Fibroblast of skin of right biceps (primary cell): ENCODE measurements around the gene ZNF445.
"Not testable (repeated sequence)": the region's sequence is repeated elsewhere in the genome, so short reads cannot be mapped to it uniquely, and the experiment has no call there.

Experiments
- DNase-seq: peaks from one replicate; pipeline ENCODE4 v3.0.0-alpha.2; 2013

ZNF445 gene

DNA sequence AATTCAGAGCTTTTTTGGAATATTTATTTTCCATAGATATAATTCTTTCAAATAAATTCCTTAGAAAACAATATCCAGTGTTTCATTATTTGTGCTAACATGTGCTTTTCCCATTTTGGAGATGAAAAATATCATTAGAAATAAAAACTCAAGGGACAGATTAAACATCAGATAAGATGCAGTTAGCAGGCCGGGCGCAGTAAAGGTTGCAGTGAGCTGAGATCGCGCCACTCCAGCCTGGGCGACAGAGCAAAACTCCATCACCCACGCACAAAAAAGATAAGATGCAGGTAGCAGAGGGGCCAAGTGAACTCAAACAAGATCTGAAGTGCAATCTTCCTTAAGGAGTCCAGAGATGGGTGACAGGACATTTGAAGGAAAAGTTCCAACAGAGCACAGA lies 48.0 kb downstream of the ZNF445 start:
- DNase-seq = no peak

DNA sequence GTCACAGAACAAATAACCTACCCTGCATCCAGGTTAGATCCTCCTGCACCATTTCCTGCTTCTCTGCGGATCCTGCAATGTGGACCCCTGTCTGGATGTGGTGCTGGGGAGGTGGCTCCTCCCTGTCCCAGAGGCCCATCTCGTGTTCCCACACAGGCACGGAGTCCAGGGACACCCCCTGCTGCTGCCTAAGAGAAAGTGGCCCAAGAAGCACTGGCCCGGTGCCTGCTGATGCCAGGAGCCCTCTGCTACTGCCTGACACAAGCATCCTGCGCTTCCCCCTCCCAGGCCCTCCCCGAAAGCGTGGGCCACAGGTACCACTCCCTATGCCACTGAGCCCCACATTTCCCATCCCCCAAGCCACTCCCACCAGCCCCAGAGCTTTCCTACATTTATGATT lies 48.6 kb downstream of the ZNF445 start:
- DNase-seq = no peak

DNA sequence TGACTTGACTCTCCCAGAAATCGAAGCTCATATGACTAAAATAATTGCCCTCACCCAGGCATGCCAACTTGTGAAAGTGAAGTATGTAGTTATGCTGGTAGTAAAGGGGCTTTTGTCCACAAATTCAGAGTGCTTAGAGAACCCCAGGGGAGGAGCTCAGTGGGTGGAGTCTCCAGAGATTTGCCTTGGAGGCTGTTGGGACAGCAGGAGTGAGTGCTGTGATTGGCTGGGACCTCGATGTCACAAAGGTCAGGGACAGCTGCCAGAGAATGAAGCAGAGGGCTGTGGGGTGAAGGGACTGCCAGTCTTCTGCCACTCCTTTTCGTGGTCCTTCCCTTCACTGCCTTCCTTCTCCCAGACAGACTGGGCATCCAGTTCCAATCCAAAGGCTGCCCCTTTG lies 49.8 kb downstream of the ZNF445 start:
- DNase-seq = no peak

DNA sequence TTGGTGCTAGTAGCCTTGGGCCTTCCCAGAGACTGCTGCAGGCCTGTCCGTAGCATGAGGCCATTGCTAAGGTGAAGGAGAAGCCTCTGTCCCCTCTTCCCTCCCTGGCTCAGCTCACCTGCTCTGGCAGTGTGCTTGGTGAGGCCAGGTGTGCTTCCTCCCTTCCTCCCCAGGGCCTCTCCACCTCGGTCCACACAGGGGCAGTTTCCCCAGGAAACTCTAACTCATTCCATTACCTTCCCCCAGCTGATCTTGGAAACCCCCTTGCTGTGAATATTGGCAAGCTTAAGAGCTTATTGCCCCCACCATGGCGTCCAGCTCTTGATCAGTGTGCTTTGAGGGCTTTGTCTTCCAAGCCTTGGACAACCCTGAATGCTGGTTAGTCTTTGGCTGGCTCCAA lies 52.7 kb downstream of the ZNF445 start:
- DNase-seq = no peak

DNA sequence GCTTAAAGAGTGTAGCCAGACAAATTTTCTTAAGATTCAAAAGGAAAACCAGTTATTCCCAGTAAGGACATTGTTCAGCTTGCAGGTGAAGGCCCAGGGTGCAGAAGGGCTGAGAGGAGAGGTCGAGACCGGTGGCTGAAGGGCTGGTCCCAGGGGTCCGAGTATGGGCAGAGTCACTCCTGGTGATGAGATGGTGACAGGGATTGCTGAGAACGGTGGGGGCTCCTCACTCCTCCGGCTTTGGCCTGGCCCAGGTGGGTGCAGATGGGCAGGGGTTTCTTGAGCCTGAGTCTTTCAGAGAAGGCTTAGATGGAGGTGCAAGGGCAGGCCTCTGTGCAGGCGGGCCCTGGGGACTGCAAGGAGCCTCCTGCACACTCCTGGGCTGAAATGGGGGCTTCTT lies 56.2 kb downstream of the ZNF445 start:
- DNase-seq = no peak

DNA sequence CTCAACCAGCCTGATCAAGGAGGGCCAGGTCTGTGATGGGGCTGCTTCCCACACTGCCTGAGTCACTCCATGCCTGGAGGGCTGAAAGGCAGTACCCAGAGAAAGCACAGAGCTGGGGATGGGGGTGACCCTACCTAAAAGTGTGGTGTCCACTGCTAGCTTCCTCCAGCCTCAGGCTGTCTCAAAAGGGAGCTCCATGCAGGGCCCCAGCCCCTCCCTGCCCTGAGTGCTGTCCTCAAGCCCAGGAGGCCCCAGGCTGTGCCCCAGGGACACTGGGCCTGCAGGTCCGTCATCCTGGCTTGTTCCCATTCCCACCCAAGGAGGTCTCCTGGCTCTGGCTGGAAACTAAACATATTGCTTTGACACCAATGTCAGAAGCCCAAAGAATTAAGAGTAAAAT lies 56.8 kb downstream of the ZNF445 start:
- DNase-seq = no peak

DNA sequence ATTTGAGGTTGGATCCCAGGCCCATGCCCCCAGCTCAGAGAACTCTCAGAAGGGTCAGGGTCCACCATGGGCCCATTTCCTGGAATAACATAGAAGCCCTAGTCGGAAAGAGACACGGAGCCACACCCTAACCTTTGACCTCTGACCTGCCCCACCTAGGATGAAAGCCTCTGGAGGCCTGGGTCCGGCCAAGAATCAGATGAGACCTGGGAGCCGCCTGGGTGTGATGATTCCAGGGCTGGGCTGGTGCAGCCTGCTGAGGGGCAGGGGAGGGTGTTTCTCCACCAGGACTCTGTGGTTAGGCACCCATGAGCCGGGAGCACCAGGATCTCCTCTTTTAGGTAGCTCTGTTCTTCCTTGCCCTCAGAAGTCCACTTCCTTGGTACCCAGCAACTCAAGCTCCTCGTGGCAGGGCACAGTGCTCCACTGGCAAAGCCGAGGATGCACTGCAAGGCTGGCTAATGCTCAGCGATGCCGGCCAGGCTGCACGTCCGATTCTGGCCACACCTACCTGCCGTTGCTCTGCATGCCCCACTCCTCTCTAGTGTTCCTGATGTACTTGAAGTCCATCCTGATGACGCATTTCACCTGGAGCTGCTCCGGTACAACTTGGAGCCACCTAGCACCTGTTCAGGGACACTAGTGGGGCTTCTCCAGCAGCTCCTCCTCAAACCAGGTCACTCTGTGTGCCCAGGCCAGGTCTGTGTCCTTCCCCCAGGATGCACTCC lies 57.4 kb downstream of the ZNF445 start:
- no peak for DNase-seq

DNA sequence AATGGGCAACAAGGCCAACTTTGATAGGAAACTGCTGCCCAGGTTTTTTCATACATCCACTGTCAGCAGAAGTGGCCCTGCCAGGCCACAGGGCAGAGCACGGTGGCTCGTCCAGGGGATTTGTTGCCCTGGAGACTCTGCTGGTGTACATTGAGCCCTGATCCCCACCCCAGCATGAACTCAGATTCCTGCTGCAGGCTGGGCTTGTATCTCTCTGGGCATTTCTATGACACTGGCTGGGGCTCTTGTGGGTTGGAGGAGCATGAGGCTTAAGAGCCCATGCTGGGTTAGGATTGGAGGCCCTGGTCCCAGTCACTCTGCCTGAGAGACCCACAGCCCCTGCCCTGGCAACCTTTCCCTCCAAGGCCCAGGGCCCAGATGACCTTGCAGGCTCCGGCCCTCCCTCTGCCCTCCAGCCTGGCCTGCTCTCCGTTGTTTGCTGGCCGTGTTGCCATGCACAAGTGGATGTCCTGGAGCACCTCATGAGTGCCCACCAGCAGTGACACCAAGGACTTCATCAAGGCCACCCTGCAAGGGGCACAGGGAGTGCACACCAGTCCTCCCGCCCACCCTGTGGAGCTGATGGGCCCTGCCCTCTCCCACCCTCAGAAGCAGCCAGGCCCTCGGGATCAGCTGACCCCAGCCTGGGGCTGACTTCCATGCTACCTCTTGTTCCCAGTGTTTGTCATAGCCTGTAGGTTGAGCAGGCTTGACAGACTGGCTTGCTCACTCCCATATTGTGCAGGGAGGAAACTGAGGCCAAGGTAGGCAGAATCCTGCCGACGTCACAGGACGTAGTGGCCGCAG lies 58.2 kb downstream of the ZNF445 start:
- DNase-seq = no peak

DNA sequence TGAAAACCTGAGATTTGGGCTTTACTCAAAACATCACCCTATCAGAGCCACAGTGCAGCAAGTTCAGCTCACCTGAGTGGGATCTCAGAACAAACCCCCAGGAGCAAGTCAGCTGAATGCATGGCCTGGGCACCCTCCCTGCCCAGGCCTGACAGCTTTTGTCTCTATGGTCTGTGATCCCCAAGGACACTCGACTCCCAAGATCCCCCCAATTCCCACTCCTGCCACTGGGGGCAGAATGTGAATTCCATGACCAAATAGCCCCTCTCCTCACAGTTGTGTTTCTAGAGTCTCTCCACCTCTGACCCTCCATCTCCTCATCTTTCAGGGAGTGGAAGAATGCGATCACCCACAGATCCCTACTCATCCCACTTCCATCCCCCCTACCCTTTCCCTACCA lies 58.9 kb downstream of the ZNF445 start:
- no peak for DNase-seq

DNA sequence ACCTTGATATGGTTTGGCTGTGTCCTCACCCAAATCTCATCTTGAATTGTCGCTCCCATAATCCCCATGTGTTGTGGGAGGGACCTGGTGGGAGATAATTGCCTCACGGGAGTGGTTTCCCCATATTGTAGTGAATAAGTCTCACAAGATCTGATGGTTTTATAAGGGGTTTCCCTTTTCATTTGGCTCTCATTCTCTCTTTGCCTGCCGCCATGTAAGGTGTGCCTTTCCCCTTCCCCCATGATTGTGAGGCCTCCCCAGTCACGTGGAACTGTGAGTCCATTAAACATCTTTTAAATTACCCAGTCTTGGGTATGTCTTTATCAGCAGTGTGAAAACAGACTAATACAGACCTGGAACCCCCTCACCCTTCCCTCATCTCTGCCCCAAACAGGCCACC lies 59.4 kb downstream of the ZNF445 start:
- DNase-seq = not testable (repeated sequence)

DNA sequence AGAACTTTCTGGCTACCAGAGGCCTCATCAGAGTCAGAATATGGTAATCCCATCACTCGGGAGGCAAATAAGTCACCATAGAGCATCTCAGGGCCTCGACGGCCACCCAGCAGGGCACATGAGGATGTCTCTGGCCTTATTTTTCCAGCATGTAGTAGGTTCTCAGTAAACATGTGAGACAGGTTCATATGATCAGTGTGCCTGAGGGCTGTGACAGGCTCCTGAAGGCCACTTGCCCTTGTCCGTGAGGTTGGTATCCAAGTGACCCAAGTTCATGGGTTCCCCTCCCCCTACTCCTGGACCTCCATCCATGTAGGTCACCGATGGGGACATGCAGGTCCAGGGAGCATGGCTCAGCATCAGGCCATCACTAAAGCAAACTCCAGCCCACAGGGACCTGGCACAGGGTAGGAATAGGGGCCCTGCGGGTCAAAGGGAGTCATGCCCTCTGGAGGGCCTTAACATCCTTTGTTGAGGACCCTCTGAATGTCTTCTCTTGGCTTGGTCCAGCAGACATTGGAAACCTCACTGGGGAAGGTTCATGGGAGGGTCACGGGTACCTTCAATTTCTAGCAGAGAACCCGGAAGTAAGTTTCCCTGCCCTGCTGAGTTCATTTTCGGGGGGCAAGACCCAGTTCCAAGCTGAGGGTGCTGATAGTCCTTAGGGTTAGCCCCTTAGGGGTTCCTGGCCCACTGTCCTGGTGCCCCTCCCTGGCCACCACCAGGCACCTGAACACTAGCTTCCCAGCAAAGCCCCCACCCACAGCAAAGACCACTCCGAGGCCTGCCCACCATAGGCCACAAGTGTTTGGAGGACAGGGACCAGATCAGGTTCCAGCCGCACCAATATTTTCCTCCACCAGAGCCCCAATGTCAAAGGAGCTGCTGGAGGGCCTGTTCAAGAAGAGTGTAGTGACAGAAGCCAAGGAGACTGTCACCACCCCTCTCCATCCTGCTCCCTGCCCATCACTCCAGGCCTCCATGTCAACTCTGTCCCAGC lies 61.1 kb downstream of the ZNF445 start:
- no peak for DNase-seq

DNA sequence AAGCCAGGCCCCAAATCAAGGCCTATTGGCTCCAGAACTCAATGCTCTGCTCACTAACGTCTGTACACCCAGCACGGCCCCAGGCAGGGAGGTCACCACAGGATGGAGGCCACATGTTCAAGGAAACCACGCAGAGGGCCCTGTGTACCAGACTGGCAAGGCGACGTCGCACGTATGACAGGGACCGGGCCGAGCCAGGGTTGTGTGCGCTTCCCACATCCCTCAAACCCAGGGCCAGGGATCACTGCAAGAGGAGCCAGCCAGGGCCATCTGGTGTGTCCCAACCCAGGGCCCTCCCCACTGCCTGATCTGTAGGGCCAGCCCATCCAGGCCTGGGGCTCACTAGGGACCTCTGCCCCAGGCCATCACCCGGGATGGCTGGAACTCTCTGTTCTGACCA lies 62.0 kb downstream of the ZNF445 start:
- no peak for DNase-seq

DNA sequence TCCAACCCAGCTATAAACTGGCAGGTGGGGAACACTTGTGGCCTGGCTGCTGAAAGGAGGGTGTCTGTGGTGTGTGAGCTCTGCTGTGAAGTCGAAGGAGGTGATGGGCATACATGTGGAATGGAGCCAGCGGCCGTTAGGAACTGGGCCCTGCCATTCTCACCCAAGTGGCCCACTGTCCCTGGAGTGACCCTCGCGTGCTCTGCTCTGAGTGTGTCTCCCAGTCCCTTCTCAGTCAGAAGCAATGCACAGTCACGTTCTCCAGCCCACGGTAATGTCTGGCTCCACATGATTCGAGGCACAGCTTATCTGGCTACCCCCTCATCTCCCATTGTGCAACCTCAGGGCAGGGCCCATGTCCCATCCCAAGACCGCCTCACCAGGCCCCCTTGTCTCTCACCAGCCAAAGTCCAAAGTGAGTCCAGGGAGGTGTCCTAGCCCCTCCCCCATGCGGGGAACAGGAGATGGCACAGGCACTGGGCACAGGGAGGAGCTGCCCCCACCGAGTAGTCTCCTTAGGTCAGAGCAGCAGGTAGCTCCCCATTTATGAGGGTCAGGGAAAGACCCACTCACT lies 62.9 kb downstream of the ZNF445 start:
- DNase-seq = no peak

DNA sequence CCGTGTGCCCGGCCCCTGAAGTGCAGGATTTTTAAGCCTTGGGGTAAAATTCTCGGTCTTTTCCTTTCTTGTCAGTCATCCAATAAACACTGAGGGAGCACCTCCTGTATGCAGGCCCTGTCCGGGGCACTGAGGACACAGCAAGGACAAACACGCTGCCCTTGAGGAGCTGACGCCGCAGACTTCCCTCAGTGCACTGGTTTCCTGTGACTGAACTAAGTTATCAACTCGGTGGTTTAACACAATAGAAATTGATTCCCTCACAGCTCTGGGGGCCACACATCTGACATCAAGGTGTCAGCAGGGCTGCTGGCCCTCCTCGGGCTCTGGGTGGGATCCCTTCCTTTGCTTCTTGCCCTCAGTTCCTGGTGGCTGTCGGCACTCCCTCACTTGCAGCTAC lies 65.1 kb downstream of the ZNF445 start:
- no peak for DNase-seq

DNA sequence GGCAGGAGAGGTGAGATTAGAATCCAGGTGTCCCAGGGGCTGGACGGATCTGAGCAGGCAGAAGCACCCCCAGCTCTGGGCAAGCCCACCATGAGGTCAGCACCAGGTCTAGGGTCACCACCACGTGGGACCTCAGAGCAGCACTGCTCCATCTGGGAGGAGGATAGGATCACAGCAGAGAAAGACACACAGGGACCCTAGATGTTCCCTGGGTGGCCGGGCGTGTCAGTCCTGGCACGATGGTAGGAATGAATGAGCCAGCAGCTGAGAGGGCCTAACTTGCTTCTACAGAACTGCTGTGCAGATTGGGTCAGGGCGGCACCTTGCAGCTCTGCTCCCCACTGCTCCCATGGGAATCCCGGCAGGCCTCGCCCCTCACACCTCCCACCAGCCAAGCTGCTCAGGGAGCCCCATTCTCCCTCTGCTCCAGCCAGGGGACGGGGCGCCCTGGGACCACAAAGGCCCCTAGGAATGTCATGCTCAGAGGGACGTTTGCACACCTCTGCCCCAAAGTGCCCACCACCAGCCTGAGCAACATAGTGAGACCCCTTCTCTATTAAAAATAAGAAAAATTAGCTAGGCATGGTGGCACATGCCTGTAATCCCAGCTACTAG lies 66.3 kb downstream of the ZNF445 start:
- DNase-seq = no peak

DNA sequence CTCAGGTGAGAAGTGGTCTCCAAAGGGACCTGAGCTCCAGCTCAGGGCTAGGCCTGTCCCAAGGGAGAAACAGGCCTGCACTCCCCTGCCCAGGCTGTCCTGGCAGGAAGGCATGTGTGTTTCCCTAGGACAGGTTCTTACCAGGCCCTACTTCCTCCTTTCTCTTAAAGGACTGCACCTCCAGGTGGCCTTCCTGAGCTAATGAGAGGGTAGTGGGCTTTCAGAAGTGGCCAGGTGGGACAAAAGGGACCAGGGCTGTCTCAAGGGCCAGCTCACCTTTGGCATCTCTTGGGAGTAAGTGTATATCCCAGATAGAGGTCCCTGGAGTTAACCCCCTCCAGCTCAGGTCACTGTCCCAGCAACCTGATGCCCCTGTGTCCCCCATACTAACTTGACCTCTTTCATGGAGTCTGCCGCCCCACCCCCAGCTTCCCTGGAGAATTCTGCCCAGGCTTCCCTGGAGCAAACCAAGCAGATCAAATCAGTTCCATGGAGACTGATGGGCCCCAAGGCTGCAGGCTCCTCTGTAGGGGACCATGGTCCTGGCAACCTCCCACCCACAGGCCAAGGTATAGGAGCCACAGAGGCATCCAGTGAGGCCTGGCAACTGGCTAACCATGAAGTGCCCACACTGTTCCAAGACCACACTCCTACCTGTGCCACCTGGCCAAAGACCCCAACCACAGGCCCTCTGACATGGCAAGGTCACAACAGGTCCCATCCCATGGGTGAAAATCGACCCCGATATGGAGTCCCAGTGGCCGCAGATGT lies 67.6 kb downstream of the ZNF445 start:
- no peak for DNase-seq

DNA sequence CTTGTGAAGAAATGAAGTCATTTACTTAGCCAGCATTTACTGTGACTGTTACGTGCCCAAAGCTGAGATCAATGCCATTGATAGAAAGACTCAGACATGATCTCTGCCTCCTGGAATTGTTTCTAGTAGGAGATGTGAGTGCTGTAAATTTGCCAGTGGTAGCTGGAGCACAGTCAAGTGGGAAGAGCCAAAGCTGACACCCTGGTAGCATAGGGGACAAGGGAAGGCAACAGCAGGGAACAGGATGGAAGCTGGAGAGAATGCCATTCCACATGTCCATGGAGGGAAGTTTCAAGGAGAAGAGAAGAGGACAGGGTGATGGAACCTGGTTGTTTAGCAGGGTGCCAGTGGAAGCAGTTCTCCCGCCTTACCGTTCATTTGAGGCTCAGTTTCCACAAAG lies 74.9 kb downstream of the ZNF445 start:
- DNase-seq = no peak

DNA sequence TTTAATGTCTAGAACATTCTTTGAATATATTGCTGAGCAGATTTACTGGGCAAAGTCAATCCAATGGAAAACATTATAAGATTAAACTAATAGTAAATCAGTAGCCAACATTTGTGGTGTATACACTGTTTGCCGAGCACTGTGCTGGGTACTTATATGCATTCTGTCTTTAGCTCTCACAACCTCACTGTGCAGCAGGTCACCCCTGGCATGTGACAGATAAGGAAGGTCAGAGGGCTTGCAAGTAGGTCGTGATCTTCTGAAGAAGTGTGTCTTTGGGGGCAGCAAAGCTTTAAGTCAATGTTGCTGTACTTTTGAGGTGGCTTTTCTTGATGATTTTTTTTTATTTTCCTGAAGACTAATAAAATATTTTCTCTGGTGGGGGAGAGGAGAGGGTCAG lies 76.7 kb downstream of the ZNF445 start:
- DNase-seq = no peak

DNA sequence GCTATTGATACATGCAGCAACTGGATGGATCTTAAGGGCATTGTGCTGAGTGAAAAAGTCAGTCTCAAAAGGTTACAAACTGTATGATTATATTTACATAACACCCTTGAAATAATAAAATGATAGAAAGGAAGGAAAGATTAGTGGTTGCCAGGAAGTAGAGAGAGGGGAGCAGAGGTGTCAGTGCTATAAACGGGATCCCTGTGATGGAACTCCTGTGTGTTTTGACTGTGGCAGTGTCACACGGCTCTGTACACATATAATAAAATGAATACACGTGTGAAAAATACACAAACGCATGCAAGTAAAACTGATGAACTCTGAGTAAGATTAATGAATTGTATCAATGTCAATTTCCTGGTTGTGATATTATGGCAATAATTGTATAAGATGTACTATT lies 78.6 kb downstream of the ZNF445 start:
- DNase-seq = no peak

DNA sequence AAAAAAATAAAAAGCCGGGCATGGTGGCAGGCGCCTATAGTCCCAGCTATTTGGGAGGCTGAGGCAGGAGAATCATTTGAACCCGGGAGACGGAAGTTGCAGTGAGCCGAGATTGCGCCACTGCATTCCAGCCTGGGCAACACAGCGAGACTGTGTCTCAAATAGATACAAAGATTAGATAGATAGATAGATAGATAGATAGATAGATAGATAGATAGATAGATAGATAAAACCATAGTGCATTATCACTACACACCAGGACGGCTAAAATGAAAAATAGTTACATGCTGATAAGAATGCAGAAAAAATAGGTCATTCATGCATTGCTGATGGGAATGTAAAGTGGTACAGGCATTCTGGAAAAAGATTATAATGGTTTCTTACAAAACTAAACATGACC lies 79.2 kb downstream of the ZNF445 start:
- not testable (repeated sequence) for DNase-seq
